ENCODE results near the gene PRDM7. TPM values are rescaled to one million over a fixed set of nuclear protein-coding genes. Genes with fewer than 3 reads are reported as not detected.
"Not testable (repeated sequence)": the region's sequence is repeated elsewhere in the genome, so short reads cannot be mapped to it uniquely, and the experiment has no call there.

Gene PRDM7
- total and polyA plus RNA-seq, 7 experiments from 2014 or later: not detected

DNA sequence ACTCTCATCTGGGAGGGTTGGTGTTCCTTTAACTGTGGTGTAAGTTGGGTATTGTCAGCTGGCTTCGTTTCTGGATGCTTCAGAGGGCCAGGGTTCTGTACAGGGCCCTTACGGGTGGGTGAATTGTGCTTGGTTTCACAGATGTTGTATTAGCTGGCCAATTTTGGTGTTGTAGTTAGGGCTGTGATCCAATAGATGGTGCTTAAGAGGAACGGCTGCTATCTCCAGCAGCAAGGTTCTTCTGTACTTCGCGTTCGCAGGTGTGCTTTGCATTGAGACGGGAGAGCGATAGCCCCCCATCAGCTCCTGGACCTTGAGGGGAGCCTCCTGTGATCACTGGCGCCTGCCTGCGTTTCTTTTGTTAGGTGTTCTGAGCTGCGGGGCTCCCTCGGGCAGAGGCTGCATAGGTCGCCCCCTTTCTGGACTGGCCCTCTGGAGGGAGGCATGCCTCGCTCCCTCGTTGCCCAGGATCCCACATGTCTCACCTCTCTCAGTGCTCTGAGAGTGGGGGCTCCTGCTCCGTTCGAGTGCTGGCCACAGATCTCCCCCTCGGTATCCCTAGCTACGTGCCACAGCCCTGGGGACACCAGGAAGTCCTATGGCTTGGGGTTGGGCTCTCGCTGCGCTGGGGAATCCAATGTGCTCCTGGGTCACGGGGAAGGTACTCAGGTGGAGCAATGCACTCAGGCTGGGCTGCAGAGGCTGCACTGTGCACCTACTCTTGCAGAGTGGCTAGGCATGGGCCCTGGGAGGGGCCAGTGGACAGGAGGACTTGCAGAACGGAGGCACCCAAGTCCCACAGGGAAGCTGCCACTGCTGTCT lies 837 bp upstream of the PRDM7 start:
- H3K27ac Mint-ChIP-seq: peak overlapping the region; percentile 50 to 94 (median 81)
- peaks cover 0 to 6% (median 0%) of the 10 kb centered on the region in 11 donors for H3K9me3 Mint-ChIP-seq
- H3K4me3 Mint-ChIP-seq: peak overlapping the region; percentile 82 to 97 (median 90)
- no peaks in the 10 kb centered on the region for H3K36me3 Mint-ChIP-seq
- peaks cover 0 to 10% of the 10 kb centered on the region in 2 donors for H3K4me1 ChIP-seq (ENCODE audit: control insufficient read depth in 2 of 2, insufficient read depth in 2 of 2, low read length in 2 of 2)
- DNase-seq (peak in 7 of 9 donors; percentile 27 to 73 (median 66)), ATAC-seq (peak; percentile 80)
- no peaks in the 10 kb centered on the region for H3K9me3 ChIP-seq (ENCODE audit: control insufficient read depth in 2 of 3, low read length in 3 of 3)
- peak overlapping the region; percentile 58 for H3K27ac ChIP-seq (ENCODE audit: low read depth, low read length)
- ChIA-PET POLR2A (no interaction called here), CTCF (interaction anchor here (1.1 kb wide), 1 partner anchor 17 kb away, joined by 3 read pairs; no protein-coding TSS in a partner anchor)
- intact Hi-C loops (cut with micrococcal nuclease): loop anchor here (1.0 to 2.0 kb wide), 2 partner anchors 29 to 105 kb away; no protein-coding TSS in a partner anchor
- H3K36me3 ChIP-seq (ENCODE audit: control insufficient read depth in 2 of 3, insufficient read depth in 3 of 3, low read length in 3 of 3): no peaks in the 10 kb centered on the region
- no peaks in the 10 kb centered on the region for H3K27me3 ChIP-seq (ENCODE audit: control insufficient read depth in 2 of 2, insufficient read depth in 2 of 2, low read length in 2 of 2)
- peaks cover 19 to 34% (median 27%) of the 10 kb centered on the region in 7 donors for H3K4me1 Mint-ChIP-seq
- H3K27me3 Mint-ChIP-seq: peaks cover 0 to 20% (median 13%) of the 10 kb centered on the region in 5 donors
- peak overlapping the region; percentile 59 for H3K4me3 ChIP-seq (ENCODE audit: low read length)

DNA sequence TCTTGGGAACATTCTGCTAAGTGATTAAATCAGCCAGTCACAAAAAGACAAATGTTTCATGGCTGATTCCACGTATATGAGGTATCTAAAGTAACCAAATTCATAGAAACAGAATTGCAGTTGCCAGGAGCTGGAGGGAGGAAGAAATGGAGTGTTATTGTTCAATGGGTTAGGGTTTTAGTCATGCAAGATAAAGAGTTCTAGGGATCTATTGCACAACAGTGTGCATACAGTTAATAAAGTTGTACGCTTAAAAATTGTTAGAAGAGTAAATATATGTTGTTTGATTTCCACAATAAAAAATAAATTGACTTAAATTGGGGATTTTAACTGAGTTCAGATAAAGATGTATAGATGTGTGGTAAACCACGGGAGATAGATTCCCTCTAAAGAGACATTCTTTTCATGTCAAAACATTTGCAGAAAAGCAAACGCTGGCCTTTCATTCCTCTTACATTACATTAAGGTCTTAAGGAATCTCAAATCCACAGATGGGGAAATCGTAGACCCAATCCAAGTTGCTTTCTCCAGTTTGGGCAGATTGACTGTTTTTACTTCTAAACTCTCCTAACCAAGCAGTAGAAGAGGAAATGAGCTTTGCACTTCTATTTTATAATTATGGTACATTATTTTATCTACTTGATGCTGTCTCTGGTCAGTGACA lies 4.6 kb downstream of the PRDM7 start:
- no peaks in the 10 kb centered on the region for H3K36me3 Mint-ChIP-seq
- CTCF ChIA-PET: interaction anchor here (0.9 kb wide), 1 partner anchor 9 kb away, joined by 5 read pairs; no protein-coding TSS in a partner anchor
- DNase-seq (no peak), ATAC-seq (no peak)
- peaks cover 0 to 39% (median 11%) of the 10 kb centered on the region in 5 donors for H3K27me3 Mint-ChIP-seq
- H3K9me3 Mint-ChIP-seq: no peaks in the 10 kb centered on the region
- POLR2A ChIA-PET: no interaction called here
- Histone ChIP-seq H3K4me1 (ENCODE audit: control insufficient read depth in 2 of 2, insufficient read depth in 2 of 2, low read length in 2 of 2) (peaks cover 0 to 5% of the 10 kb centered on the region in 2 donors), H3K27me3 (ENCODE audit: control insufficient read depth in 2 of 2, insufficient read depth in 2 of 2, low read length in 2 of 2) (no peaks in the 10 kb centered on the region), H3K4me3 (ENCODE audit: low read length) (no peak overlapping the region), H3K36me3 (ENCODE audit: control insufficient read depth in 2 of 3, insufficient read depth in 3 of 3, low read length in 3 of 3) (no peaks in the 10 kb centered on the region), H3K27ac (ENCODE audit: low read depth, low read length) (no peak overlapping the region), H3K9me3 (ENCODE audit: control insufficient read depth in 2 of 3, low read length in 3 of 3) (no peaks in the 10 kb centered on the region)
- H3K4me1 Mint-ChIP-seq: peaks cover 10 to 26% (median 16%) of the 10 kb centered on the region in 7 donors
- H3K27ac Mint-ChIP-seq: no peak overlapping the region
- H3K4me3 Mint-ChIP-seq: no peak overlapping the region
- intact Hi-C loops (cut with micrococcal nuclease): no loop called here

DNA sequence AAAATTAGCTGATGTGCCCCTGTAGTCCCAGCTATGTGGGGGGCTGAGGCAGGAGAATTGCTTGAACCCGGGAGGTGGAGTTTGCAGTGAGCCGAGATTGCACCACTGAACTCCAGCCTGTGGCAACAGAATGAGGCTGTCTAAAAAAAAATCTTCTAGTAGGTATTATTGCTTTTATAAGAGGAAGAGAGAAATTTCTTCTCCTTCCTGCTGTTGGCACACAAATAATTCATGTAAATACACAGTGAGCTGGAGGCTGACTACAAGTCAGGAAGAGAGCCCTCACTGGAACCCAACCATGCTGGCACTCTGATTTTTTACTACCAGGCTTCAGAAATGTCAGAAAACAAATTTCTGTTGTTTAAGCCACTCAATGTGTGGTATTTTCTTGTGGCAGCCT lies 6.7 kb downstream of the PRDM7 start:
- Mint-ChIP-seq H3K4me1 (peaks cover 0 to 17% (median 4%) of the 10 kb centered on the region in 7 donors), H3K9me3 (no peaks in the 10 kb centered on the region), H3K4me3 (no peak overlapping the region), H3K27me3 (peaks cover 0 to 30% (median 4%) of the 10 kb centered on the region in 5 donors), H3K36me3 (no peaks in the 10 kb centered on the region), H3K27ac (no peak overlapping the region)
- Histone ChIP-seq H3K27me3 (ENCODE audit: control insufficient read depth in 2 of 2, insufficient read depth in 2 of 2, low read length in 2 of 2) (no peaks in the 10 kb centered on the region), H3K36me3 (ENCODE audit: control insufficient read depth in 2 of 3, insufficient read depth in 3 of 3, low read length in 3 of 3) (no peaks in the 10 kb centered on the region), H3K27ac (ENCODE audit: low read depth, low read length) (no peak overlapping the region), H3K4me3 (ENCODE audit: low read length) (no peak overlapping the region), H3K9me3 (ENCODE audit: control insufficient read depth in 2 of 3, low read length in 3 of 3) (no peaks in the 10 kb centered on the region), H3K4me1 (ENCODE audit: control insufficient read depth in 2 of 2, insufficient read depth in 2 of 2, low read length in 2 of 2) (no peaks in the 10 kb centered on the region)
- ChIA-PET POLR2A (no interaction called here), CTCF (no interaction called here)
- intact Hi-C loops (cut with micrococcal nuclease): no loop called here
- DNase-seq (no peak), ATAC-seq (peak; percentile 32)

DNA sequence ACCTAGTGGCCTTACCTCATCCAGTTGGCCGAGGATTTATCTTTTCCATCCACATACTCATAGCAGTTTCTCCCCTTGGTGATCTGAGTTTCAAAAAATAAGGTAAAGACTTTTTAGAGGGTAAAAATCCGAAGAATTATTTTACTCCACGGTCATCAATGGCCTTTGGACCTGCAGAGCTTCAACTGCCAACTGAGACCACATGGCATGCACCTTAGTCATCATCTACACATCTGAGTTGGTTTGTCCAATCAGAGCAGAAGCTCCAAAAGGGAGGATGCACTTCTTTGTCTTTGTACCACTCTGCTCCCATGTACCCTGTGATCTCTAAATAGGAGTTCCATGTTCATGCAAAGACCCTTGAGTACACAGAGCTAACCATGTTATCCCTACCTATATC lies 15.7 kb downstream of the PRDM7 start:
- DNase-seq (no peak), ATAC-seq (no peak)
- Mint-ChIP-seq H3K4me1 (peaks cover 0 to 7% (median 0%) of the 10 kb centered on the region in 7 donors), H3K9me3 (peaks cover 0 to 3% (median 0%) of the 10 kb centered on the region in 11 donors), H3K4me3 (no peak overlapping the region), H3K27ac (no peak overlapping the region), H3K36me3 (no peaks in the 10 kb centered on the region), H3K27me3 (peaks cover 6 to 19% (median 10%) of the 10 kb centered on the region in 5 donors)
- CTCF ChIA-PET: no interaction called here
- Histone ChIP-seq H3K36me3 (ENCODE audit: control insufficient read depth in 2 of 3, insufficient read depth in 3 of 3, low read length in 3 of 3) (no peaks in the 10 kb centered on the region), H3K4me1 (ENCODE audit: control insufficient read depth in 2 of 2, insufficient read depth in 2 of 2, low read length in 2 of 2) (no peaks in the 10 kb centered on the region), H3K27ac (ENCODE audit: low read depth, low read length) (no peak overlapping the region), H3K27me3 (ENCODE audit: control insufficient read depth in 2 of 2, insufficient read depth in 2 of 2, low read length in 2 of 2) (no peaks in the 10 kb centered on the region), H3K4me3 (ENCODE audit: low read length) (no peak overlapping the region), H3K9me3 (ENCODE audit: control insufficient read depth in 2 of 3, low read length in 3 of 3) (no peaks in the 10 kb centered on the region)
- POLR2A ChIA-PET: no interaction called here
- intact Hi-C loops (cut with micrococcal nuclease): no loop called here

DNA sequence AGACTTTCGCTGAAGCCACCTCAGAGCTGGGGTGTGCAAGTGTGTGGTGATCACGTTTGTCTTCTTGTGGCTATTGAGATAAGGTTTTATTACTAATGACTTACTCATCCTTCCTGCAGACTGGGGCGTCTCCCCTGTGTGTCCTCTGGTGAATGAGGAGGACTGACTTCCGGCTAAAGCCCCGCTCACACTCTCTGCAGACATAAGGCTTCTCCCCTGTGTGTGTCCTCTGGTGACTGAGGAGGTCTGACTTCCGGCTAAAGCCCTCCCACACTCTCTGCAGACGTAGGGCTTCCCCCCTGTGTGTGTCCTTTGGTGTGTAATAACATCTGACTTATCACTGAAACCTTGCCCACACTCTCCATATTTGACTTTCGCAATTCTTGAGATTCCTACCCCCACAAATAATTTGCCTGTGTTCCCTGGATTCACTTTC lies 19.4 kb downstream of the PRDM7 start:
- no peak overlapping the region for H3K27ac ChIP-seq (ENCODE audit: low read depth, low read length)
- peaks cover 0 to 15% (median 4%) of the 10 kb centered on the region in 5 donors for H3K27me3 Mint-ChIP-seq
- H3K27ac Mint-ChIP-seq: no peak overlapping the region
- no peaks in the 10 kb centered on the region for H3K27me3 ChIP-seq (ENCODE audit: control insufficient read depth in 2 of 2, insufficient read depth in 2 of 2, low read length in 2 of 2)
- peak; percentile 77 for ATAC-seq
- H3K9me3 ChIP-seq (ENCODE audit: control insufficient read depth in 2 of 3, low read length in 3 of 3): peaks cover 0 to 14% (median 4%) of the 10 kb centered on the region in 3 experiments
- no peak overlapping the region for H3K4me3 ChIP-seq (ENCODE audit: low read length)
- DNase-seq: no peak
- peaks cover 0 to 7% (median 0%) of the 10 kb centered on the region in 7 donors for H3K4me1 Mint-ChIP-seq
- no peak overlapping the region for H3K4me3 Mint-ChIP-seq
- intact Hi-C loops (cut with micrococcal nuclease): no loop called here
- H3K36me3 ChIP-seq (ENCODE audit: control insufficient read depth in 2 of 3, insufficient read depth in 3 of 3, low read length in 3 of 3): no peaks in the 10 kb centered on the region
- CTCF ChIA-PET: no interaction called here
- POLR2A ChIA-PET: no interaction called here
- no peaks in the 10 kb centered on the region for H3K4me1 ChIP-seq (ENCODE audit: control insufficient read depth in 2 of 2, insufficient read depth in 2 of 2, low read length in 2 of 2)
- peaks cover 5 to 31% (median 21%) of the 10 kb centered on the region in 11 donors for H3K9me3 Mint-ChIP-seq
- peaks cover 4 to 17% (median 7%) of the 10 kb centered on the region in 5 donors for H3K36me3 Mint-ChIP-seq

DNA sequence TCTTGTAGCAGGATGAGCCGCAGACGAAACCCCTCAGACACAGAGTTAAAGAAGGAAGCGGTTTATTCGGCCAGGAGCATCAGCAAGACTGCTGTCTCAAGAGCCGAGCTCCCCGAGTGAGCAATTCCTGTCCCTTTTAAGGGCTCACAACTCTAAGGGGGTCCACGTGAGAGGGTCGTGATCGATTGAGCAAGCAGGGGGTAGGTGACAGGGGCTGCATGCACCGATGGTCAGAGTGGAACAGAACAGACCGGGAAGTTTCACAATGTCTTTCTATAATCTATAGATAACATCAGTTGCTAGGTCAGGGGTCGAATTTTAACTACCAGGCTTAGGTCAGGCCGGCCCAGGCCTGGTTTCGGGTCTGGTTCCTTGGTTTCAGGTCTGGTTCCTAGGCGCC lies 20.6 kb downstream of the PRDM7 start:
- H3K27me3 ChIP-seq (ENCODE audit: control insufficient read depth in 2 of 2, insufficient read depth in 2 of 2, low read length in 2 of 2); H3K4me3 Mint-ChIP-seq; intact Hi-C loops (cut with micrococcal nuclease); H3K4me1 Mint-ChIP-seq; H3K27ac Mint-ChIP-seq; DNase-seq; H3K36me3 ChIP-seq (ENCODE audit: control insufficient read depth in 2 of 3, insufficient read depth in 3 of 3, low read length in 3 of 3); H3K4me3 ChIP-seq (ENCODE audit: low read length); ATAC-seq; H3K4me1 ChIP-seq (ENCODE audit: control insufficient read depth in 2 of 2, insufficient read depth in 2 of 2, low read length in 2 of 2); POLR2A ChIA-PET; H3K27ac ChIP-seq (ENCODE audit: low read depth, low read length): not testable (repeated sequence)
- peaks cover 4 to 17% (median 7%) of the 10 kb centered on the region in 5 donors for H3K36me3 Mint-ChIP-seq
- H3K9me3 ChIP-seq (ENCODE audit: control insufficient read depth in 2 of 3, low read length in 3 of 3): peaks cover 0 to 14% (median 4%) of the 10 kb centered on the region in 3 experiments
- CTCF ChIA-PET: interaction anchor here (0.6 kb wide), 1 partner anchor 12 kb away, joined by 3 read pairs; no protein-coding TSS in a partner anchor
- H3K27me3 Mint-ChIP-seq: peaks cover 0 to 15% (median 4%) of the 10 kb centered on the region in 5 donors
- H3K9me3 Mint-ChIP-seq: peaks cover 5 to 37% (median 21%) of the 10 kb centered on the region in 11 donors
